GM13977 (cell line): ENCODE data around the gene SHMT1.
"Not testable (repeated sequence)": the region's sequence is repeated elsewhere in the genome, so short reads cannot be mapped to it uniquely, and the experiment has no call there.

Experiments used
- DNase-seq: peaks from one replicate; pipeline ENCODE4 v3.0.0; 2012; ENCODE audit warnings: low spot score
- CTCF ChIP-seq: IDR thresholded peaks from 2 replicates; pipeline ENCODE4 v1.5.1; 2012; ENCODE audit warnings: mild to moderate bottlenecking, control low read depth; ENCODE audit not compliant: insufficient read depth; ENCODE audit errors: extremely low read depth, missing control alignments
- in situ Hi-C: fragments of 300-500 bp; cut with MboI; formaldehyde crosslinking; loops from one replicate; pipeline ENCODE4 v1.12.0; 2022; ENCODE audit warnings: low sequenced_read_pairs, low pct_unique_long_range_greater_than_20kb, mixed read lengths, inconsistent platforms; ENCODE audit not compliant: unreplicated experiment

SHMT1 gene

GRCh38 chr17:18382441-18383078 lies 19.2 kb upstream of the SHMT1 start:
- no peak for TF ChIP-seq CTCF
- in situ Hi-C loops = no loop called here
- DNase-seq = peak; percentile 1

GRCh38 chr17:18381953-18382245 lies 18.5 kb upstream of the SHMT1 start:
- in situ Hi-C loops = no loop called here

GRCh38 chr17:18381158-18381952 lies 18.0 kb upstream of the SHMT1 start:
- in situ Hi-C loops = no loop called here
- no peak for DNase-seq
- TF ChIP-seq CTCF = no peak

More at GRCh38 chr17:18381953-18382245, 18.5 kb upstream of the SHMT1 start:
- no peak for DNase-seq
- no peak for TF ChIP-seq CTCF

GRCh38 chr17:18380471-18381157 lies 17.3 kb upstream of the SHMT1 start:
- DNase-seq = no peak
- in situ Hi-C loops = no loop called here
- no peak for TF ChIP-seq CTCF

- no peak for TF ChIP-seq CTCF
- DNase-seq = no peak
- in situ Hi-C loops = no loop called here
Observed at GRCh38 chr17:18379246-18380146, 16.1 kb upstream of the SHMT1 start.

- in situ Hi-C loops, DNase-seq: not testable (repeated sequence)
Observed at GRCh38 chr17:18378614-18379013, 15.3 kb upstream of the SHMT1 start.
